Adipose tissue (tissue), 3 donors: ENCODE data around the gene TAX1BP1. TPM values are rescaled to one million over a fixed set of nuclear protein-coding genes. Genes with fewer than 3 reads are reported as not detected.
"Not testable (repeated sequence)": the region's sequence is repeated elsewhere in the genome, so short reads cannot be mapped to it uniquely, and the experiment has no call there.

Experiments used
- H3K27ac ChIP-seq: one replicate; pipeline ENCODE4 v1.5.1; 2013; ENCODE audit warnings: low read depth, low read length
- WGBS, 3 donors: extraction: QIAGEN DNeasy Blood & Tissue Kit; methylation state at CpG; one replicate each; pipeline ENCODE4 v1.1.7; 2013; 5-methylcytosine and 5-hydroxymethylcytosine counted together
- polyA plus RNA-seq, 3 donors: library from polyadenylated mRNA; stranded (reverse); fragments of 200-250 nt; gene quantifications; one replicate each; pipeline ENCODE4 v1.2.3, GENCODE V29; 2013
- donor health status: healthy with polysubstance abuse.
- donor health status: Bipolar disorder and iron deficiency.
- donor health status: healthy.

Gene TAX1BP1
- polyA plus RNA-seq, 3 donors, result 37.0 to 52.2 (median 51.7) TPM

GRCh38 chr7:27825891-27826290, 85.9 kb downstream of the TAX1BP1 start:
- WGBS, 3 donors, result 68 to 88% (median 71%) methylated on average over 2 of the region's 2 CpGs
- H3K27ac ChIP-seq, result no peak overlapping the region

GRCh38 chr7:27826357-27826756, 86.4 kb downstream of the TAX1BP1 start:
- 79 to 95% (median 90%) methylated on average over 5 of the region's 5 CpGs for WGBS, 3 donors
- no peak overlapping the region for H3K27ac ChIP-seq

- H3K27ac ChIP-seq, result no peak overlapping the region
- 86 to 89% (median 88%) methylated on average over 7 of the region's 7 CpGs for WGBS, 3 donors
These were observed 94.4 kb downstream of the TAX1BP1 start for GRCh38 chr7:27834179-27834921.

- H3K27ac ChIP-seq, result no peak overlapping the region
- WGBS, 3 donors, result 54 to 83% (median 72%) methylated on average over 7 of the region's 7 CpGs
These were observed 95.4 kb downstream of the TAX1BP1 start for GRCh38 chr7:27835376-27835775.

GRCh38 chr7:27836536-27836935, 96.6 kb downstream of the TAX1BP1 start:
- H3K27ac ChIP-seq, result no peak overlapping the region
- 93 to 98% (median 93%) methylated on average over 2 of the region's 2 CpGs for WGBS, 3 donors

- 82 to 92% (median 89%) methylated on average over 10 of the region's 10 CpGs for WGBS, 3 donors
These were observed 99.1 kb downstream of the TAX1BP1 start for GRCh38 chr7:27839099-27839498.

GRCh38 chr7:27840313-27840712, 100.4 kb downstream of the TAX1BP1 start:
- WGBS, 3 donors, result 86 to 88% (median 86%) methylated on average over 8 of the region's 8 CpGs
- no peak overlapping the region for H3K27ac ChIP-seq

More at GRCh38 chr7:27839099-27839498, 99.1 kb downstream of the TAX1BP1 start:
- H3K27ac ChIP-seq, result no peak overlapping the region

- WGBS, 3 donors, result 92 to 95% (median 94%) methylated on average over 18 of the region's 18 CpGs
These were observed 100.9 kb downstream of the TAX1BP1 start for GRCh38 chr7:27840760-27841364.

GRCh38 chr7:27842094-27842692, 102.2 kb downstream of the TAX1BP1 start:
- 58 to 81% (median 78%) methylated on average over 14 of the region's 14 CpGs for WGBS, 3 donors
- no peak overlapping the region for H3K27ac ChIP-seq

More at GRCh38 chr7:27840760-27841364, 100.9 kb downstream of the TAX1BP1 start:
- H3K27ac ChIP-seq, result no peak overlapping the region

- WGBS, 3 donors, result 54 to 92% (median 92%) methylated on average over 9 of the region's 9 CpGs
- no peak overlapping the region for H3K27ac ChIP-seq
These were observed 102.9 kb downstream of the TAX1BP1 start for GRCh38 chr7:27842851-27843250.

- H3K27ac ChIP-seq, result no peak overlapping the region
- WGBS, 3 donors, result 97% methylated on average over 15 of the region's 15 CpGs
These were observed 103.8 kb downstream of the TAX1BP1 start for GRCh38 chr7:27843584-27844305.

GRCh38 chr7:27846388-27846787, 106.4 kb downstream of the TAX1BP1 start:
- H3K27ac ChIP-seq, result no peak overlapping the region
- WGBS, 3 donors, result 95 to 97% (median 97%) methylated on average over 3 of the region's 3 CpGs

- H3K27ac ChIP-seq, result no peak overlapping the region
- WGBS, 3 donors, result 75 to 95% (median 92%) methylated on average over 5 of the region's 5 CpGs
These were observed 110.6 kb downstream of the TAX1BP1 start for GRCh38 chr7:27850531-27850930.

GRCh38 chr7:27856703-27857485, 116.9 kb downstream of the TAX1BP1 start:
- not testable (repeated sequence) for H3K27ac ChIP-seq
- 93 to 99% (median 96%) methylated on average over 22 to 28 of the region's 28 CpGs for WGBS, 3 donors

GRCh38 chr7:27860800-27861199, 120.8 kb downstream of the TAX1BP1 start:
- 76 to 84% (median 84%) methylated on average over 6 of the region's 6 CpGs for WGBS, 3 donors
- H3K27ac ChIP-seq, result no peak overlapping the region

- no peak overlapping the region for H3K27ac ChIP-seq
- 68 to 92% (median 81%) methylated on average over 3 of the region's 3 CpGs for WGBS, 3 donors
These were observed 121.8 kb downstream of the TAX1BP1 start for GRCh38 chr7:27861747-27862146.

GRCh38 chr7:27863880-27864279, 123.9 kb downstream of the TAX1BP1 start:
- no peak overlapping the region for H3K27ac ChIP-seq
- 86 to 97% (median 95%) methylated on average over 11 of the region's 11 CpGs for WGBS, 3 donors

GRCh38 chr7:27866256-27866655, 126.3 kb downstream of the TAX1BP1 start:
- 35 to 66% (median 43%) methylated on average over 2 of the region's 2 CpGs for WGBS, 3 donors
- no peak overlapping the region for H3K27ac ChIP-seq
